DND-41 (cell line): ENCODE results near the gene FRAT2.

Experiments
- ATAC-seq: fragments of 200-7000 bp; cut with Tn5 transposase; 3 replicates; pipeline ENCODE4 v1.9.1; 2021; ENCODE audit warnings: low read depth; ENCODE audit not compliant: insufficient read depth
- DNase-seq: peaks from one replicate; pipeline ENCODE4 v3.0.0-alpha.2; 2020
- H2AFZ ChIP-seq: 2 replicates; pipeline ENCODE4 v1.6.0; 2012; ENCODE audit warnings: low read depth, low read length
- H3K27ac ChIP-seq: 2 replicates; pipeline ENCODE4 v1.5.1; 2012; ENCODE audit warnings: low read length, inconsistent platforms
- H3K27me3 ChIP-seq: fragments of 200-600 bp; sonication (generic); 2 replicates; pipeline ENCODE4 v1.6.0; 2012; ENCODE audit warnings: low read length, mild to moderate bottlenecking, inconsistent platforms; ENCODE audit not compliant: insufficient read depth, poor library complexity
- H3K36me3 ChIP-seq: 2 replicates; pipeline ENCODE4 v1.5.1; 2012; ENCODE audit warnings: low read length, inconsistent platforms; ENCODE audit not compliant: insufficient read depth
- H3K4me1 ChIP-seq: 2 replicates; pipeline ENCODE4 v1.5.1; 2012; ENCODE audit warnings: mild to moderate bottlenecking, low read length; ENCODE audit not compliant: insufficient read depth
- H3K4me2 ChIP-seq: 2 replicates; pipeline ENCODE4 v1.6.0; 2012; ENCODE audit warnings: mild to moderate bottlenecking, moderate library complexity, low read length, inconsistent platforms; ENCODE audit not compliant: insufficient read depth
- H3K4me3 ChIP-seq, 2 experiments: fragments of 200-600 bp in 1 of 2; shearing (Covaris generic) in 1 of 2; 2 replicates each; pipeline ENCODE4 v1.5.1; 2012 to 2016; ENCODE audit warnings: inconsistent platforms in 2 of 2, low read length in 2 of 2, mild to moderate bottlenecking in 2 of 2, low read depth in 1 of 2, moderate library complexity in 1 of 2
- H3K79me2 ChIP-seq: 2 replicates; pipeline ENCODE4 v1.6.0; 2012; ENCODE audit warnings: low read length, inconsistent platforms; ENCODE audit not compliant: insufficient read depth
- H3K9ac ChIP-seq: 2 replicates; pipeline ENCODE4 v1.6.0; 2012; ENCODE audit warnings: low read depth, mild to moderate bottlenecking, inconsistent platforms, low read length, moderate library complexity
- H3K9me3 ChIP-seq: 2 replicates; pipeline ENCODE4 v1.5.1; 2012; ENCODE audit warnings: low read length, moderate library complexity, mild to moderate bottlenecking, inconsistent platforms; ENCODE audit not compliant: insufficient read depth, severe bottlenecking
- H4K20me1 ChIP-seq: 2 replicates; pipeline ENCODE4 v1.6.0; 2012; ENCODE audit warnings: low read length; ENCODE audit not compliant: insufficient read depth
- CTCF ChIP-seq: IDR thresholded peaks from 2 replicates; pipeline ENCODE4 v1.5.1; 2012; ENCODE audit warnings: borderline replicate concordance, low read length, moderate library complexity, mild to moderate bottlenecking; ENCODE audit not compliant: poor library complexity, severe bottlenecking; ENCODE audit errors: extremely low read depth
- EZH2 ChIP-seq: IDR thresholded peaks from 3 replicates; pipeline ENCODE4 v1.6.1; 2012; ENCODE audit warnings: borderline replicate concordance, low read depth, mild to moderate bottlenecking, moderate library complexity, low read length, inconsistent platforms; ENCODE audit not compliant: severe bottlenecking

The FRAT2 gene

GRCh38 chr10:97318772-97319651, 15.5 kb downstream of the FRAT2 start, which contains the start of gene FRAT1:
TSS of gene FRAT1 (plus strand) at chr10:97319271. CDS start at chr10:97319454, 183 bp downstream.
- TF ChIP-seq EZH2 = no peak
- no peak for TF ChIP-seq CTCF
- Histone ChIP-seq H3K4me3 (peak within 1 kb of the TSS; percentile 55 to 58; a peak in 3 of 4 replicates), H3K4me1 (peaks cover 23% of the 10 kb centered on the region), H3K36me3 (no peaks in the 10 kb centered on the region), H3K79me2 (0 out of 2 replicates have a peak, but pooled peaks cover 3% of the 10 kb centered on the region), H2AFZ (peak within 1 kb of the TSS; percentile 80), H3K9ac (peak within 1 kb of the TSS; percentile 61), H3K9me3 (no peaks in the 10 kb centered on the region), H3K27me3 (peaks cover 7% of the 10 kb centered on the region), H3K4me2 (peak within 1 kb of the TSS; percentile 97), H3K27ac (peak within 1 kb of the TSS; percentile 79), H4K20me1 (0 out of 2 replicates have a peak, but pooled peaks cover 3% of the 10 kb centered on the region)
- ATAC-seq (peak; percentile 83), DNase-seq (peak; percentile 89)

- H4K20me1 ChIP-seq = no peaks in the 10 kb centered on the region
- no peak overlapping the region for H3K4me2 ChIP-seq
- no peak for TF ChIP-seq EZH2
- TF ChIP-seq CTCF = no peak
- no peak for DNase-seq
- no peak overlapping the region for H3K4me3 ChIP-seq
- no peak overlapping the region for H2AFZ ChIP-seq
- ATAC-seq = no peak
- H3K9me3 ChIP-seq = no peaks in the 10 kb centered on the region
- peaks cover 3% of the 10 kb centered on the region for H3K27me3 ChIP-seq
- H3K27ac ChIP-seq = no peak overlapping the region
- no peaks in the 10 kb centered on the region for H3K36me3 ChIP-seq
- no peak overlapping the region for H3K9ac ChIP-seq
- peaks cover 9% of the 10 kb centered on the region for H3K4me1 ChIP-seq
- no peaks in the 10 kb centered on the region for H3K79me2 ChIP-seq
These were observed 19.9 kb downstream of the FRAT2 start for GRCh38 chr10:97314671-97315070.

GRCh38 chr10:97312897-97313296, 21.6 kb downstream of the FRAT2 start:
- Histone ChIP-seq H3K79me2 (no peaks in the 10 kb centered on the region), H3K36me3 (no peaks in the 10 kb centered on the region), H3K4me2 (no peak overlapping the region), H3K9ac (no peak overlapping the region), H3K4me3 (no peak overlapping the region), H3K27me3 (peaks cover 3% of the 10 kb centered on the region), H3K4me1 (peaks cover under 1% of the 10 kb centered on the region), H2AFZ (no peak overlapping the region), H3K9me3 (no peaks in the 10 kb centered on the region), H4K20me1 (no peaks in the 10 kb centered on the region), H3K27ac (no peak overlapping the region)
- TF ChIP-seq EZH2 = no peak
- TF ChIP-seq CTCF = no peak
- DNase-seq (no peak), ATAC-seq (no peak)
